ENCODE data around the gene NCK1.

NCK1 gene

GRCh38 chr3:136861890-136862616 lies at the start of gene NCK1:
Gene NCK1 (plus strand): TSS chr3:136862208. CDS start chr3:136928002, 65,794 bp downstream.
- peak; percentile 96 for DNase-seq (ENCODE audit: low read depth)
- peak within 1 kb of the TSS; percentile 85 for H3K4me3 ChIP-seq (ENCODE audit: low read depth, low read length)

- DNase-seq (ENCODE audit: low read depth) = no peak
- no peak overlapping the region for H3K4me3 ChIP-seq (ENCODE audit: low read depth, low read length)
Measured at GRCh38 chr3:136817448-136817847, 44.6 kb upstream of the NCK1 start.

GRCh38 chr3:136818191-136818768 lies 43.7 kb upstream of the NCK1 start:
- DNase-seq (ENCODE audit: low read depth) = peak; percentile 62
- H3K4me3 ChIP-seq (ENCODE audit: low read depth, low read length) = peak overlapping the region; percentile 73

- DNase-seq (ENCODE audit: low read depth) = peak; percentile 15
- peak within 1 kb of the TSS; percentile 73 for H3K4me3 ChIP-seq (ENCODE audit: low read depth, low read length)
Measured at GRCh38 chr3:136818769-136819391, 43.1 kb upstream of the NCK1 start, which contains the start of gene SLC35G2. Gene SLC35G2 (plus strand): TSS chr3:136819126. CDS start chr3:136854461, 35,335 bp downstream.

- DNase-seq (ENCODE audit: low read depth) = peak; percentile 42
- H3K4me3 ChIP-seq (ENCODE audit: low read depth, low read length) = peak overlapping the region; percentile 73
Measured at GRCh38 chr3:136819392-136819730, 42.6 kb upstream of the NCK1 start.

GRCh38 chr3:136819731-136820679 lies 42.0 kb upstream of the NCK1 start:
- DNase-seq (ENCODE audit: low read depth) = peak; percentile 17
- peak overlapping the region; percentile 73 for H3K4me3 ChIP-seq (ENCODE audit: low read depth, low read length)

- no peak for DNase-seq (ENCODE audit: low read depth)
- no peak overlapping the region for H3K4me3 ChIP-seq (ENCODE audit: low read depth, low read length)
Measured at GRCh38 chr3:136831461-136831860, 30.5 kb upstream of the NCK1 start.

GRCh38 chr3:136835089-136835812 lies 26.8 kb upstream of the NCK1 start:
- no peak for DNase-seq (ENCODE audit: low read depth)
- no peak overlapping the region for H3K4me3 ChIP-seq (ENCODE audit: low read depth, low read length)

- DNase-seq (ENCODE audit: low read depth) = no peak
- H3K4me3 ChIP-seq (ENCODE audit: low read depth, low read length) = no peak overlapping the region
Measured at GRCh38 chr3:136835813-136836510, 26.0 kb upstream of the NCK1 start.

GRCh38 chr3:136836511-136837156 lies 25.4 kb upstream of the NCK1 start:
- no peak overlapping the region for H3K4me3 ChIP-seq (ENCODE audit: low read depth, low read length)
- DNase-seq (ENCODE audit: low read depth) = no peak

GRCh38 chr3:136838641-136839555 lies 23.1 kb upstream of the NCK1 start:
- no peak for DNase-seq (ENCODE audit: low read depth)
- no peak overlapping the region for H3K4me3 ChIP-seq (ENCODE audit: low read depth, low read length)

- H3K4me3 ChIP-seq (ENCODE audit: low read depth, low read length) = no peak overlapping the region
- no peak for DNase-seq (ENCODE audit: low read depth)
Measured at GRCh38 chr3:136839556-136839931, 22.5 kb upstream of the NCK1 start.

GRCh38 chr3:136840252-136840651 lies 21.8 kb upstream of the NCK1 start:
- H3K4me3 ChIP-seq (ENCODE audit: low read depth, low read length) = no peak overlapping the region
- DNase-seq (ENCODE audit: low read depth) = no peak

- no peak for DNase-seq (ENCODE audit: low read depth)
Measured at GRCh38 chr3:136842294-136842693, 19.7 kb upstream of the NCK1 start.

GRCh38 chr3:136844724-136845123 lies 17.3 kb upstream of the NCK1 start:
- H3K4me3 ChIP-seq (ENCODE audit: low read depth, low read length) = no peak overlapping the region
- no peak for DNase-seq (ENCODE audit: low read depth)

More at GRCh38 chr3:136842294-136842693, 19.7 kb upstream of the NCK1 start:
- no peak overlapping the region for H3K4me3 ChIP-seq (ENCODE audit: low read depth, low read length)

GRCh38 chr3:136852180-136852579 lies 9.8 kb upstream of the NCK1 start:
- no peak for DNase-seq (ENCODE audit: low read depth)
- no peak overlapping the region for H3K4me3 ChIP-seq (ENCODE audit: low read depth, low read length)

- H3K4me3 ChIP-seq (ENCODE audit: low read depth, low read length) = no peak overlapping the region
- DNase-seq (ENCODE audit: low read depth) = no peak
Measured at GRCh38 chr3:136856665-136857064, 5.3 kb upstream of the NCK1 start.
